DMS153 treated with DMSO at 0.1 percent for 48 hours (cell line): ENCODE results near the gene GPER1.
A peak's percentile ranks its signal among the peaks of the same experiment; 100 is the strongest.
"Not testable (repeated sequence)": the region's sequence is repeated elsewhere in the genome, so short reads cannot be mapped to it uniquely, and the experiment has no call there.

ENCODE experiments used
- DNase-seq: peaks from one replicate; lab custom pipeline; 2025; ENCODE audit not compliant: unreplicated experiment; lab: John Stamatoyannopoulos, UW

GPER1 gene

GRCh38 chr7:1068013-1068412, 19.9 kb upstream of the GPER1 start:
- no peak for DNase-seq

- DNase-seq: no peak
These were observed 19.3 kb upstream of the GPER1 start for GRCh38 chr7:1068619-1069018.

- no peak for DNase-seq
These were observed 17.3 kb upstream of the GPER1 start for GRCh38 chr7:1070544-1071011.

- DNase-seq: no peak
These were observed 16.1 kb upstream of the GPER1 start for GRCh38 chr7:1071731-1072254.

- DNase-seq: no peak
These were observed 14.6 kb upstream of the GPER1 start for GRCh38 chr7:1073142-1073977.

GRCh38 chr7:1074018-1074417, 13.9 kb upstream of the GPER1 start:
- not testable (repeated sequence) for DNase-seq

- no peak for DNase-seq
These were observed 13.1 kb upstream of the GPER1 start for GRCh38 chr7:1074593-1075431.

- DNase-seq: no peak
These were observed 11.5 kb upstream of the GPER1 start for GRCh38 chr7:1076184-1077072.

- DNase-seq: no peak
These were observed 9.4 kb upstream of the GPER1 start for GRCh38 chr7:1078519-1078918.

GRCh38 chr7:1078985-1079384, 8.9 kb upstream of the GPER1 start:
- no peak for DNase-seq

GRCh38 chr7:1079546-1079945, 8.4 kb upstream of the GPER1 start:
- DNase-seq: no peak

- no peak for DNase-seq
These were observed 7.5 kb upstream of the GPER1 start for GRCh38 chr7:1080252-1080920.

- no peak for DNase-seq
These were observed 7.0 kb upstream of the GPER1 start for GRCh38 chr7:1080921-1081255.

- no peak for DNase-seq
These were observed 6.6 kb upstream of the GPER1 start for GRCh38 chr7:1081336-1081735.

GRCh38 chr7:1081931-1082401, 5.9 kb upstream of the GPER1 start:
- DNase-seq: peak; percentile 69

- DNase-seq: no peak
These were observed 3.9 kb upstream of the GPER1 start for GRCh38 chr7:1083729-1084657.

GRCh38 chr7:1085266-1085665, 2.6 kb upstream of the GPER1 start:
- DNase-seq: no peak

- no peak for DNase-seq
These were observed 1.9 kb upstream of the GPER1 start for GRCh38 chr7:1085910-1086421.
